Measurements from ENCODE around the gene ZNF189. TPM values are rescaled to one million over a fixed set of nuclear protein-coding genes. Genes with fewer than 3 reads are reported as not detected.

ZNF189 gene
- total RNA-seq, 4 donors from 2014 or later: 9.7 to 42.8 (median 12.2) TPM

GRCh38 chr9:101418518-101419430, 20.1 kb downstream of the ZNF189 start:
- H3K4me1 ChIP-seq: no peaks in the 10 kb centered on the region
- H3K36me3 ChIP-seq: peaks cover 0 to 4% of the 10 kb centered on the region in 2 donors
- intact Hi-C loops (cut with DNase I; ENCODE audit: low total_unique reads): no loop called here
- no peak overlapping the region for H3K27ac ChIP-seq
- no peaks in the 10 kb centered on the region for H3K27me3 ChIP-seq
- in situ Hi-C loops (cut with MboI; ENCODE audit: low sequenced_read_pairs in 4 of 4): no loop called here
- DNase-seq: no peak
- H3K9me3 ChIP-seq: peaks cover 0 to 13% (median under 1%) of the 10 kb centered on the region in 3 donors
- no peak for TF ChIP-seq POLR2A (IDR thresholded peaks at IDR 0.05)
- TF ChIP-seq, protein P1, sequence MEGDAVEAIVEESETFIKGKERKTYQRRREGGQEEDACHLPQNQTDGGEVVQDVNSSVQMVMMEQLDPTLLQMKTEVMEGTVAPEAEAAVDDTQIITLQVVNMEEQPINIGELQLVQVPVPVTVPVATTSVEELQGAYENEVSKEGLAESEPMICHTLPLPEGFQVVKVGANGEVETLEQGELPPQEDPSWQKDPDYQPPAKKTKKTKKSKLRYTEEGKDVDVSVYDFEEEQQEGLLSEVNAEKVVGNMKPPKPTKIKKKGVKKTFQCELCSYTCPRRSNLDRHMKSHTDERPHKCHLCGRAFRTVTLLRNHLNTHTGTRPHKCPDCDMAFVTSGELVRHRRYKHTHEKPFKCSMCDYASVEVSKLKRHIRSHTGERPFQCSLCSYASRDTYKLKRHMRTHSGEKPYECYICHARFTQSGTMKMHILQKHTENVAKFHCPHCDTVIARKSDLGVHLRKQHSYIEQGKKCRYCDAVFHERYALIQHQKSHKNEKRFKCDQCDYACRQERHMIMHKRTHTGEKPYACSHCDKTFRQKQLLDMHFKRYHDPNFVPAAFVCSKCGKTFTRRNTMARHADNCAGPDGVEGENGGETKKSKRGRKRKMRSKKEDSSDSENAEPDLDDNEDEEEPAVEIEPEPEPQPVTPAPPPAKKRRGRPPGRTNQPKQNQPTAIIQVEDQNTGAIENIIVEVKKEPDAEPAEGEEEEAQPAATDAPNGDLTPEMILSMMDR (IDR thresholded peaks at IDR 0.05 in 4 of 5, conservative IDR thresholded peaks at IDR 0.05 in 1 of 5): no peak
- no peak for ATAC-seq
- H3K4me3 ChIP-seq: no peak overlapping the region

- H3K36me3 ChIP-seq: peaks cover 0 to 4% of the 10 kb centered on the region in 2 donors
- intact Hi-C loops (cut with DNase I; ENCODE audit: low total_unique reads) (no loop called here), in situ Hi-C loops (cut with MboI; ENCODE audit: low sequenced_read_pairs in 4 of 4) (no loop called here)
- H3K4me1 ChIP-seq: no peaks in the 10 kb centered on the region
- TF ChIP-seq POLR2A (IDR thresholded peaks at IDR 0.05): no peak
- TF ChIP-seq, protein P1 (IDR thresholded peaks at IDR 0.05 in 4 of 5, conservative IDR thresholded peaks at IDR 0.05 in 1 of 5): no peak
- peaks cover 0 to 12% (median 0%) of the 10 kb centered on the region in 3 donors for H3K9me3 ChIP-seq
- ATAC-seq (no peak), DNase-seq (no peak)
- no peak overlapping the region for H3K27ac ChIP-seq
- H3K27me3 ChIP-seq: no peaks in the 10 kb centered on the region
- no peak overlapping the region for H3K4me3 ChIP-seq
These were observed 21.2 kb downstream of the ZNF189 start for GRCh38 chr9:101419863-101420262.

DNA sequence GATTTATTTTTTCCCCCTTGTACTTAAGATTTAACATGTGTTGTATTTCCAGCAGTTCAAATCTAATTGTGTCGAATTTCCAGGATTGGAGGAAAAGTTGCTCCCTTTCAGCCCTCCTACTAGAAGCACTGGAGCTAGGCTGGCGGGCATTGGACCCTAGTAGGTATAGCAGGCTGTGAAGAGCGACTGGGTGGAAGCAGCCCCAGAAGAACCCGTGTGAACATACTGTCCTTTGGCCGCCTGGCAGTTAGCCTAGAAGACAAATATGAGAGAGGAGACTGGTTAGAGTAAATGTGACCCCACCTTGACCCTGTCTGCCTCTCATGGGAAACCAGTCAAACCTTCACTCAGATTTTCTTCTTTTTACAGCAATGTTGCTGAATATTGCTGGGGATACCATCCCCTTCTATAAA, 23.0 kb downstream of the ZNF189 start:
- intact Hi-C loops (cut with DNase I; ENCODE audit: low total_unique reads) (no loop called here), in situ Hi-C loops (cut with MboI; ENCODE audit: low sequenced_read_pairs in 4 of 4) (no loop called here)
- H3K36me3 ChIP-seq: no peaks in the 10 kb centered on the region
- no peak overlapping the region for H3K4me3 ChIP-seq
- no peaks in the 10 kb centered on the region for H3K27me3 ChIP-seq
- no peak for ATAC-seq
- no peaks in the 10 kb centered on the region for H3K4me1 ChIP-seq
- no peak overlapping the region for H3K27ac ChIP-seq
- no peak for DNase-seq
- TF ChIP-seq, protein P1 (IDR thresholded peaks at IDR 0.05 in 4 of 5, conservative IDR thresholded peaks at IDR 0.05 in 1 of 5): no peak
- TF ChIP-seq POLR2A (IDR thresholded peaks at IDR 0.05): no peak
- peaks cover 0 to 6% (median 0%) of the 10 kb centered on the region in 3 donors for H3K9me3 ChIP-seq

DNA sequence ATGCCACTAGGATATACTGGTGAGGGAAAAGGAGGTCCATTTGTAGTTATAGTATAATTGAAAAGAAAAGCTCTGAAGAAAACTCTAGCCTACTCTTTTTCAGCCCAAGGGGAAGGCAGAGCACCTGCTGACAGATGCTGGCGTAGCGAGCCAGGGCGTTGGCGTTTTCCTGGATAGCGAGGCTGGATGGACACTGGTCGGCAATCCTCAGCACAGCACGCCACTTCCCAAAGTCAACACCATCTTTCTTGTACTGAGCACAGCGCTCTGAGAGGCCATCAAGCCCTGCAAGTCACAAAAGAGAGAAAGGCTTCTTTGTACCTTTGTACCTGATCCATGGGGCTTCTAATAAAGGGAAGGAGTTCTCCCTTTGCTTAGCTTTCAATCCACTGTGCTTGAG, 28.7 kb downstream of the ZNF189 start:
- Histone ChIP-seq H3K4me1 (no peaks in the 10 kb centered on the region), H3K27ac (no peak overlapping the region), H3K36me3 (no peaks in the 10 kb centered on the region), H3K27me3 (no peaks in the 10 kb centered on the region), H3K4me3 (no peak overlapping the region), H3K9me3 (no peaks in the 10 kb centered on the region)
- ATAC-seq (no peak), DNase-seq (no peak)
- intact Hi-C loops (cut with DNase I; ENCODE audit: low total_unique reads) (no loop called here), in situ Hi-C loops (cut with MboI; ENCODE audit: low sequenced_read_pairs in 4 of 4) (no loop called here)
- no peak for TF ChIP-seq POLR2A (IDR thresholded peaks at IDR 0.05)
- TF ChIP-seq, protein P1 (IDR thresholded peaks at IDR 0.05 in 4 of 5, conservative IDR thresholded peaks at IDR 0.05 in 1 of 5): no peak
